Cerebellar nuclear complex (tissue), 1 donor: ENCODE data around the gene PLPP3.
"Not testable (repeated sequence)": the region's sequence is repeated elsewhere in the genome, so short reads cannot be mapped to it uniquely, and the experiment has no call there.

Experiments used
- DNase-seq, 2 experiments: peaks; one replicate each; lab custom pipeline; 2025; lab: John Stamatoyannopoulos, UW

Gene PLPP3

DNA sequence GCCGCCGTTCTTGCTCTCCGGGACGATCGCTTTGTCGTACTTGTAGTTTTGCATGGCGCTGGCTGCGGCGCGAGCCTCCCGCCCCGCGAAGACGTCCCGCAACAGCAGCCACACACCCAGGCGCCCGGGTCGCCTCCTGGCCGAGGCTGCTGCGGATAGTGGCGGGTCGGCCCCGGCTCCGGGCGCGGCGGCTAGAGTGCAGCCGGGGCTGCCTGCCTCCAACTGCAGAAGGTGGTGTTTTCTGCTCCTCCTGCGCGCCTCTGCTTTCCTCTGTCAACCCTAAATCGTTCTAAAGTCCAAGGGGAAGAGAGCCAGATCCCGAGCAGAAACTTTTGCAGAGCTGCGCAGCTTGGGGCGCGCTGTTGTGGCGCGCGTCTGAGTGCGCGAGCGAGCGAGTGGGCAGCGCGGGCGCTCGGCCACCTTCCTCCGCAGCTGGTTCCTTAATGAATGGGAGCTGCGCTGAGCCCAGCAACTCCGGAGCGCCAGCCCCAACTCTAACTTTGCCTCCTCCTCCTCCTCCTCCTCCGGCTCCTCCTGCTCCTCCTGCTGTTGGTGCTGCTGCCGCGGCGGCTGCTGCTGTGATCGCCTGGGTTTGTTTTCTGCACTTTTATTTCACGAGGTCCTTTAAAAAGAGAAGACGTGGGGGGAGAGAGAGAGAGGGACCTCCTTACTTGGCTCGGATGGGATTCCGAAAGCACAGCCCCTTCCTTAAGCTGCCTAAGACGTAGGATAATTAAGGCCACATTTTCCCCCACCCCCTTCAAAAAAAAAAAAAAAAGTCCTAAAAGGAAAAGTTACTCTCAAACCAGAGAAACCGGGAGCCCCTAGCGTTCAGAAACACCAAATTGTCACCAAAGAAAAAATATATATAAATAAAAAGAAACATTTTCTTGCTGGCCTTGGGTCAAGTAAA is at the start of gene PLPP3:
TSS of gene PLPP3 (minus strand) at position 601 of the 913 bp plus-strand sequence. CDS start at position 54, 547 bp downstream.
- no peak for DNase-seq

DNA sequence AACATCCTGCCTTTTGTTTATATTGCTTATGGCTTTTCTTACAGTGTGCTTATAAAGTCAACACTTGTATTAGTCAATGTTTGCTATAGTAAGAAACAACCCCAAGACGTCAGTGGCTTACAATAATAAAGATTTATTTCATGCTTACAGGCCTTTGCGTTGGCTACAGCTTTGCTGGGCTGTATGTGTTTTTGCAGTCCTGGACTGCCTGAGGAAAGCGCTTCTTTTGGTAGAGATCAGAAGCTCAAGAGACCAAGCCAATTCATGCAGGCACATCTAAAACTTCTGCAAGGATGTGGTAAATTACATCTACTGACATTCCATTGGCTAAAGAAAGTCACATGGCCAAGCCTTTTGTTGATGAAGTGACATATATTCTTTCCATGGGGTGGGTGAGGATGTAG is 48.3 kb upstream of the PLPP3 start:
- DNase-seq = no peak

DNA sequence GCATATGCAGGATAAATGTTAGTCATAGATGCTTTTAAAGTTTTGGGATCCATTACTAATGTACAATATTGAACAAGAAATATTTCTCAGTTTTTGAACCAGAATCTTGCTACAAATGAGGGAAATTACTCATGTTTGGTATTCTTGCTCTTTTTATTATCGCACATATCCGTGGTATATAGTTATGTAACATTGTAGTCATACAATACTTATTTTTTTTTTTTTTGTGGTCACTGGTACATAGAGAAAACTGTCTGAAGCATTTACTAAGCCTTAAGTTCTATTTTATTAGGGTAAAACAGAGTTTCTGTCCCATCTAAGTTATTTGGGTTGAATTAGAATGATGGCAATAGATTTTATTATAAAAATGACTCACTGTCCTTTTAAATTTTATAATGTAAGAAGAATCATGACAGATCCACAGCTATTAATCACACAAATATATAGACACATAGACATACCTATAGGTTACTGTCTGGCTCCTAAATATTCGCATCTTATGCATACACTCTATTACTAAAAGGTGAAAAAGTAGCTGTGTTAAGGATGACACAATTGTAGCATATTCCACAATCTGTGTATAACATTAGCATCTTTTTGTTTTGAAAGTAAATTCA is 47.8 kb upstream of the PLPP3 start:
- DNase-seq = no peak

DNA sequence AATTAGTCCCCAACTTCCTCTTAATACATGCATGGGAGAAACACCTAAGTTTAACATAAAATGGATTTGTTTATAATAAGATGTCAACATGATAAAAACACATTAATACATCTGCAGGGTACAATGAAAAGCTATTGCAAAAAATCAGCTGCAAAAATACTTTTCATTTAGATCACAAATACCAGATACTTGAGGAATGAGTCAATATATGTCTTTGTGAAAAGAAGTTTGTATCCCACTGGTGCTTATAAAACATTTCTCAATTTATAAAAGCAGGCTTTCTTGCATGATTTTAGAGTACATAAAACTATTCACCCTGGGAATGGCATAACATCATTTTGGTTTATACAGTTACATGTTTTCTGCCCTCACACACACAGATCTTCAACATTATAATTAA is 47.2 kb upstream of the PLPP3 start:
- DNase-seq = no peak

DNA sequence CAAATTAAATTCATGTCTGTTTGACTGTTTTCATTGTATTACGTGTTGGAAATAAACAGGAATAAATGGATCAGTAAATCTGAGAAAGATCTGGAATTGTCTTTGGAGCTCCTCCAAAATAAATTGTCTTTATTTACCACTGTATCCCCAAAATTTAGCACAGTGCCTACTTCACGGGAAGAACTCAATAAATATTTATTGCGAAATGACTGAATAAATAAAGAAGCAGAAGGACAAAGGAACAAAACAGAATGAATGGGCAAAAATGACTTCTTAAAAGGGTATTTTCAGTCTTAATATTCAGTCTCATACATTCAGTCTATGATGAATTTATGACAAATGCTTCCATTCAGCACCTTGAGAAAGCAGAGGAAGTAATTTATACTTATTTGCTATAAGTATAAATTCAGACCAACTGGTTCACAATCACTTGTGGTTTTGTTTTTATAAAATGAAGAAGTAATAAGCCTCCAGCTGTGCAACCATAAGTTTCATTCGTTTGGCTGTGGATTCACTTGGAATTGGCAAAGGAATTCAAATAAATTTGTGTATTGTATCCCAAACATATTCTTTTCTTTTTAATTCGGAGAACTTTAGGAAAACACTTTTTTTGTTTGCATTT is 46.6 kb upstream of the PLPP3 start:
- DNase-seq = no peak

DNA sequence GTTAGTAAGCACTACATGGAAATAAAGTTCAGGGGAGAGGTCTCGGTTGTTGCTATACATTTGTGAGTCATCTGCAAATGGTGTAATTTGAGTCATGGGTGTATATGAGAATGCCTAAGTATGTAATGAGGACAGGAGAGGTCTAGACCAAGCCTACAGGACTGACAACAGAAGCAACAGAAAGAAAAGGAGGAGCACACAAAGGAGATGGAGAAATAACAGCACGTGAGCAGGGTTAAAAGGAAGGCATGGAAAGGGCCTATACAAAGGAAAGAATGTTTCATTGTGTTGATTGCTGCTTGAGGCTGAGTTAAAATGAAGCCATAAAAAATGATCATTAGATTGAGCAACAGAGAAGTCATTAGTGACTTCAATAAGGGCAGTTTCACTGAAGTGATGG is 37.8 kb upstream of the PLPP3 start:
- no peak for DNase-seq

DNA sequence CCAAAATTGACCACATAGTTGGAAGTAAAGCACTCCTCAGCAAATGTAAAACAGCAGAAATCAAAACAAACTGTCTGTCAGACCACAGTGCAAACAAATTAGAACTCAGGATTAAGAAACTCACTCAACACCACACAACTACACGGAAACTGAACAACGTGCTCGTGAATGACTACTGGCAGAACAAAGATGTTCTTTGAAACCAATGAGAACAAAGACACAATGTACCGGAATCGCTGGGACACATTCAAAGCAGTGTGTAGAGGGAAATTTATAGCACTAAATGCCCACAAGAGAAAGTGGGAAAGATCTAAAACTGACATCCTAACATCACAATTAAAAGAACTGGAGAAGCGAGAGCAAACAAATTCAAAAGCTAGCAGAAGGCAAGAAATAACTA is 31.4 kb upstream of the PLPP3 start:
- not testable (repeated sequence) for DNase-seq

DNA sequence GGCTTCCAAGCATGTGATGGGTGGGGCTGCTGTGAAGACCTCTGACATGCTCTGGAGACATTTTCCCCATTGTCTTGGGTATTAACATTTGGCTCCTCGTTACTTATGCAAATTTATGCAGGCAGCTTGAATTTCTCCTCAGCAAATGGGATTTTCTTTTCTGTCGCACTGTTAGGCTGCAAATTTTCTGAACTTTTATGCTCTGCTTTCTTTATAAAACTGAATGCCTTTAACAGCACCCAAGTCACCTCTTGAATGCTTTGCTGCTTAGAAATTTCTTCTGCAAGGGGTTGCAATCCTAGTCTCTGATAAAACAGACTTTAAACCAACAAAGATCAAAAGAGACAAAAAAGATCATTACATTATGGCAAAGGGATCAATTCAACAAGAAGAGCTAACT is 30.7 kb upstream of the PLPP3 start:
- DNase-seq = not testable (repeated sequence)

DNA sequence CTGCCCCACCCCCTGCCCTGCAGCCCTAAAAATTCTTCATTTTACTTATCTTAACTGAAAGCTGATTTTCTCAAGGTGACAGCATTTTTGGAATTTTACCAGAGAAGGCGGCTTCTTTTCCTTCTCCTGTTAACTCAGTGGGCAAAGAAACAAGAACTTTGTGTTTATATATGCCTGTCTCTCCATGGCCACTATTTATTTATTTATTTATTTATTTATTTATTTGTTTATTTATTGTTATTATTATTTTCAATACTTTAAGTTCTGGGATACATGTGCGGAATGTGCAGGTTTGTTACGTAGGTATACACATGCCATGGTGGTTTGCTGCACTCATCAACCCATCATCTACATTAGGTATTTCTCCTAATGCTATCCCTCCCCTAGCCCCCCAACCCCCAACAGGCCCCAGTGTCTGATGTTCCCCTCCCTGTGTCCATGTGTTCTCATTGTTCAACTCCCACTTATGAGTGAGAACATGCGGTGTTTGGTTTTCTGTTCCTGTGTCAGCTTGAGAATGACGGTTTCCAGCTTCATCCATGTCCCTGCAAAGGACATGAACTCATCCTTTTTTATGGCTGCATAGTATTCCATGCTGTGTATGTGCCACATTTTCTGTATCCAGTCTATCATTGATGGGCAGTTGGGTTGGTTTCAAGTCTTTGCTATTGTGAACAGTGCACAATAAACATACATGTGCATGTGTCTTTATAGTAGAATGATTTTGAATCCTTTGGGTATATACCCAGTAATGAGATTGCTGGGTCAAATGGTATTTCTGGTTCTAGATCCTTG is 16.2 kb upstream of the PLPP3 start:
- not testable (repeated sequence) for DNase-seq

DNA sequence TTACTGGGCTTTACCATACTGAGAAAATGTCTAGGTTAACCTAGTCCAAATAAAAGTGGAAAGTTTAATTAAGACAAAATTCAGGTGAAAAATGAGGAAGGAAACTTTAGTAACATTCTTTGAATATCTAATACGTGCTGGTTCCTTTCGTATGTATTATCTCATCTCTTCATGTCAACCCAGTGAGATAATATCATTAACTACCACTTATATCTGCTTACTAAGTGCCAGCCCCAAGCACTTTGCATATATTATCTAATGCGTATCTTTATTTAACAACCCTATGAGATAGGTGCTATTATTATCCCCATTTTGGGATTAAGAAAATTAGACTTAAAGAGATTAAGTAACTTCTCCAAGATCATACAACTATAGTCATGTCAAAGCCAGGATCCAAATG is 12.5 kb upstream of the PLPP3 start:
- DNase-seq = no peak

DNA sequence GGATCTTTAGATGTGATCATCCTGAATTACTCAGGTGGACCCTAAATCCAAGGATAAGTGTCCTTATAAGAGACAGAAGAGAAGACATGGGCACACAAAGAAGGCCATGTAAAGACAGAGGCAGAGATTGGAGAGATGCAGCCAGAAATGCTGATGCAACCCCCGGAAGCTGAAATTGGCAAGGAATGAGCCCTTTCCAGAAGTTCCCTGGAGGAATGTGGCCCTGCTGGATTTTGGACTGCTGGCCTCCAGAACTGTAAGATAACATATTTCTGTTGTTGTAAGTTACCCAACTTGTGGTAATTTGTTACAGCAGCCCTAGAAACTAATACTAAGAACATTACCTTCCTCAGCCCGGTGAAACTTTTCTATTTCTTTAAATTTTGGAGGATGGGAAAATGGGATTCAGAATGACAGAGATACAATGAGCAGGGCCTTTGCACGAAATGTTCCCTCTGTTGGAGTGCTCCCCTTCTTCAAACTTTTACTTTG is 11.2 kb upstream of the PLPP3 start:
- no peak for DNase-seq

DNA sequence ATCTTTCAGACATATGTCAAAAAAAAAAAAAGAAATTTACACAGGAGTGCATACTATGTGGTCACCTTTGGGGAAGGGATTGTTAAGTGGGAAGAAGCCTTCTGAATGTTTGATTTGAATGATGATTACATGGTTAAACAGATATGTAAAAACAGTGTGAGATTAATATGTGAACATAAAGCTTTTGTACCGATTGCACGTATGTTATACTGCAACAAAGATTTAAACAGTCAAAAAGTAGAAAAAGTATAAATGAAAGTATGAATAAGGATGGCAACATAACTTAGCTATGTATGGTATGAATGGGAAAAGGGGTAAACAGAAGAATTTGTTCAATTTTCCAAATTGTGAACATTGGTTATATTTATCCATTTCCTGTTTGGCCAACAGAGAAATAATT is 10.0 kb upstream of the PLPP3 start:
- no peak for DNase-seq

DNA sequence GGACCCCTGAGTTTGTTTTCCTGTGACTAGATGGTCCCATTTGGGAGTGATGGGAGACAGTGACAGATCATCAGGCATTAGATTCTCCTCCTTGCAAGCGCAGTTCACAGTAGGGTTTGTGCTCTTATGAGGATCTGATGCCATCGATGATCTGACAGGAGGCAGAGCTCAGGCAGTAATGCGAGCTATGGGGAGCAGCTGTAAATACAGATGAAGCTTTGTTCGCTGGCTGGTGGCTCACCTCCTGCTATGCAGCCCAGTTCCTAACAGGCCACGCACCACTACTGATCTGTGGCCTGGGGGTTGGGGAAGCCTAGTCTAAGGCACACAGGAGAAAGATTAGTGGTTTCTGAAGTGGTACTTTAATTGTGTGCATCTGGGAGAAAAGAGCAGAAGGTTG is 7.1 kb upstream of the PLPP3 start:
- DNase-seq = no peak

DNA sequence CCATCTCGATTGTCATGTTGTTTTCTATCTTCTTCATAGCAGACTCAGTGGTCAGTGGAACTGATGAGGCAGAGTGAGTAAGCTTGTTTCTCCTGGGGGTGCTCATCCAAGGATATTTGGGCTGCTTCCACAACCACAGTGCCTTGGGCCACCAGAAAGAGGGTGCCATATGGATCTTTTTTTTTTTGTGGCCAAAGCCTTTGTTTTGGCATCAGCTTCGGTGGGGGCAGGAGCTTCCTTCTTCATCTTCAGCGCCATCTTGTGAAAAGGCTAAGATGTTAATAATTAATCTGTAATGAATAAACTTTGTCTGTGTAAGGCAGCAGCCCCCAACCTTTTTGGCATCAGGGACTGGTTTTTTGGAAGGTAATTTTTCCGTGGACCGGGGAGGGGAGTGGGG is 6.6 kb upstream of the PLPP3 start:
- no peak for DNase-seq

DNA sequence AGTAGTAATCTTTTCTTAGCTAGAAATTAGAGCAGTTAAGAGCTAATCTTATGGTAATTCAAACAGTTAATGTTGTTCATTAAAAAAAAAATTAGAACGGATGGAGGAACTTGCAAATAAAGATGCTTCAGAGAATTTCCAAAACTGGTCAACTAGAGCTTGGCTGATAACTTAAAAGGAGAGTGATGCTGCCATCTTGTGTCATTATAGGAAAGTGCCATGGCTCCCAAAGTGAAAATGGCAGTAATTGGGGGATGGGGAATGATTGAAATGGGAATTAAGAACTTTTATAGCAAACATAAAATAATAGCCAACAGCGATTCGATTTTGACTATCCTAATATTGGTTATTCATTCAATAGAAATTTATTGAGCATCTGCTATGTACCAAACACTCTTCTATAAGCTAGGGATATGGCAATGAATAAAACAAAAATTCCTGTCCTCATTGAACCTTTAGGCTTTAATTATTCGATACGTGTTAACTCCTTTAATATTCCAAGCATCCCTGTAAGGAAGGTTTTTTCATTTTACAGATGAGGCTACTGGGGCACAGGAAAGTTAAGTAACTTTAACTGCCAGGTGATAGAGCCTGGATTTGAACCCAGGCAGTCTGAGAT is 5.7 kb upstream of the PLPP3 start:
- DNase-seq = no peak

DNA sequence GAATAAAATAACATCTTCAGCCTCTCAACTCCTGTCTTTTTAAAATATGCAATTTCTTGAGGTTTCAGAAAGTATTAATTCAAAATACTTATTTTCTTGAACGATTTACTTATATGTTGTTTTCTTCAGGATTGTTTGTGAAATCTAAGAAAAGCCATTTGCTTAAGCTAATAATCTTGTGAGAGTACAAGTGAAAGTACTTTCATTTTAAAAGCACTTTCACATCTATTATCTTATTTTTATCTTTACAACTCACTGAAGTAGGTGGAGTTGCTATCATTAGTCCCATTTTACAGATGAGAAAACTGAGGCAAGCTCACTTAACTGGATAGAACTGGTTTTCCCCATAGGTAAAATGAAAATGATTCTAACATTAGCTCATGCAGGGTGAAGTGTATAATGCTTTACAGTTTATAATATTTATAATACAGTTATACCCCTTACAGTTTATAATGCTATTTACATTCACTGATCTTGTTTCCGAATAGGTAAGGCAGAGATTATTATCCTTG is 4.7 kb upstream of the PLPP3 start:
- no peak for DNase-seq

DNA sequence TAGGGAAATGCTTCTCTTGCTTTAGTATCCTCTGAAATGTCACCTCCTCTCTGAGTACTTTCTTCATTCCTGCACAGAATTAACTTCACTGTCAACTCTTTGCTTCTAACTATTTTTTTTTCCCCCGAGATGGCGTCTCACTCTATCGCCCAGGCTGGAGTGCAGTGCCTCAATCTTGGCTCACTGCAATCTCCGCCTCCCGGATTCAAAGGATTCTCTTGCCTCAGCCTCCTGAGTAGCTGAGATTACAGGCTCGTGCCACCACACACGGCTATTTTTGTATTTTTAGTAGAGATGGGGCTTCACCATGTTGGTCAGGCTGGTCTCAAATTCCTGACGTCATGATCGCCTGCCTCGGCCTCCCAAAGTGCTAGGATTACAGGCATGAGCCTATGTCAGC is 1.4 kb upstream of the PLPP3 start:
- no peak for DNase-seq

DNA sequence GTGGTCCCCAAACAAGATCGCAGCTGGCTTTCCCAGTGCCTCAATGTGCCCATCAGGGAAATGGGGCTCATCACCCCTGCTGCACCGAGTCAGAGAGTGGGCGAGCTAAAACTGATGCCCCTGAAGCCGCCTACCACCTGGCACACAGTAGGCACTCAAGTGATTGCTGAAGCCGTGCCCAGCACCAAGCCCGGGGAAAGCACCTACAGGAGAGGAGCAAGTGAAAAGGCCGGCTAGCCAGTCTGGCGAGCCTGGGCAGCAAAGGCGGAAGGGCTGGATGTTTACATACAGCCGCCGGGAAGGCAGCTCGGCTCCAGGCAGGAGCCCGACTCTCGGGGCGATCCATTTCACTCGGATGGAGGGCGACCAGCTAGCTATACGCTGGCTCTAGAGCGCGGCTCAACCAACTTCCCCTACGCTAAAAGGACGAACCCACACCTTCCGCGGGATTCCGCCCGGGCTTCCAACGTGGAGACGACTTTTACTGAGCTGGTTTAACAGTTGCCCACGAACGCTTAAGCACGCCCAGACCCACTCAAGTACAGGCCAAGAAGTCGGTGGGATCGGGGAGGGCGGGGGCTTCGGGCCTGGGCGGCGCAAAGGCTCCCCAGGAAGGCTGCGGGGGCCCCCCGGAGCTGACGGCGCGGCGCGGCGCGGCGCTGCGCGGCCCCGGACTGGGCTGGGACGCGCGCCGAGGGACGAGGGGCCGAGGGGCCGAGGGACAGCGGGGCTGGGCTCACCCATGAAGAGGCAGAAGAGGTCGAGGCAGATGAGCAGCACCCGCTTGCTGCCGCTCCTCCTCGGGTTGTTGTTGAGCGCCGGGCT is 1.0 kb downstream of the PLPP3 start:
- DNase-seq = no peak

DNA sequence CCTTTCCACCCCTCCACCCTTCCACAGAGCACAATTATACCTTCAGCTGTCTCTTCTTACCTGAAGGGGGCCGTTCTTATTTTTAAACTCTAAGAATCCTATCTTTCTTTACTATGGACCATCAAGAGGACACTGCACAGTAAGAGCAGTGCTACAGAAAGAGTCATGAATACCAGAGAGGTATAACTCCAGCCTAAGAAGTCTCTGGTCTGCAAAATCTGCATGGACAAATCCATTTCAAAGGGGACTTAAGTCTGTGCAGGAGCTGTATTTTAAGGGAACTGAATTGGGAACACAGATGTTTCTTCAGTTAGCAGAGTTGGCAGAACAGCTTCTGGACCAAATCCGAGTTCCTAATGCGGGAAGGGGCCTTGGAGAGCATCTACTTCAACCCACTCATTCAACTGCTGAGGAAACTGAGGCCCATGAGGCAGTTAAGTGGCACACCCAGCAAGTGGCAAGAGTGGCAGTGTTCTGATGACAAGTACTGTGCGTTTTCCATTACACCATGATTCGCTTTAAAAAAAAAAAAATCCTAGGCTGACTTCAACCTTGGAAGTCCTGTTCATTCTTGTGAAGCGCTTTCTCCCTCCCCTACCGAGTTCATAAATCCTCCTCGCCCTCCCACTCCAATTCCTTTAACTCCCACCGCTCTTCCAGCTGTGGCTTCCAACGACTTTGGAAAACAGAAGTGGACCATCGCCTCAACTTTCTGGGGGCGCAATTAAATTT is 1.8 kb downstream of the PLPP3 start:
- no peak for DNase-seq

DNA sequence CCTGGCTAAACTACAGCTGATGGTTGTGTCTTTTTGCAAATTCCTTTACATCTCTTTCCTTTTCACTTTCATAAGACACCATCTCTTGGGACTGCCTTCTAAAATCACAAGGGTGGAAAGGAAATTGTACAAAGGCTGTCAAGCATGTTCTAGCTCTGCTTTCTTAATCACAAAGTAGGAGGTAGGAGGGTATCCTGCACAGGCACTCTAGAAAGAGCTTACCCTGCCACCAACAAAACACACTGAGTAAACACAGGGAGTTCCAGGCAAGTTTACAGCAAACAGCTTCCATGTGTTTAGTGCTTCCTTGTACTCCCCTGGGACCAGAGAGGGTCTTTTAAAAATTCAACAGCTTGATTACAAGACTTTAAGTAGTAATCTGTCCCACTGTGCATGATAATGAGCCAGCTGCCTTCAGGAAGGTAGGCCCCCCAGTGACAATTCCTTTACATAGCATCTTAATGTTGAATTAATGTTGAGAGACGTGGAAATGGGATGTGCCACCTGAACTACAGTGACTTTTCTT is 2.4 kb downstream of the PLPP3 start:
- DNase-seq = no peak
